GM18499 (cell line): ENCODE data around the gene SAPCD1.

Experiments used
- ATAC-seq: cut with Tn5 transposase; IDR thresholded peaks from one replicate; pipeline ENCODE4 v1.9.1; 2021; ENCODE audit warnings: moderate number of reproducible peaks; ENCODE audit not compliant: insufficient read depth, unreplicated experiment

SAPCD1 gene

GRCh38 chr6:31728767-31729514 is 33.5 kb upstream of the SAPCD1 start, which contains the start of gene DDAH2:
TSS of gene DDAH2 (minus strand) at chr6:31729299. CDS start at chr6:31729161, 138 bp downstream.
- no peak for ATAC-seq

GRCh38 chr6:31729515-31729978 is 32.9 kb upstream of the SAPCD1 start:
- ATAC-seq, result no peak

- no peak for ATAC-seq
These were observed 32.4 kb upstream of the SAPCD1 start for GRCh38 chr6:31729979-31730630.

DNA sequence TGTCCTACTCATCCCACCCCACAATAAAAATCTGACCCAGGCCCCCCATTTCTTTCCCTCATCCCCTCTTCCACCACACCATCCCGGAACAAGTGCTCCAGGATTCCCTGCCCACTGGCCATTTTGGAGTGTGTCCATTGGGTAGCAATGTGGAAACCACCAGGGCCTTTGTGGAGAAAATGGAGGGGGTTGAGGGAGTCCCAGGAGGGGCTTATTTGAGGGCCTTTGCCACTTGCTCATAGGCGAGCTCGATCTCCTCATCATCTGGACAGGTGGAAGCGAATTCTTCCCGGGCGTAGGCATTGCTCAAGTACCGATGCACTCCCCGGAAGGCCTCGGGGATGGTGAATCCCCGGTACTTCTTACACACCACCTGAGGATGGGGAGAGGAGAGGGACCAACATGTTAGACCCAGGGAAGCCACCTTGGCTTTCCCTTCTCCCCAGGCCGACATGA is 31.8 kb upstream of the SAPCD1 start:
- ATAC-seq, result no peak

- ATAC-seq, result no peak
These were observed 30.4 kb upstream of the SAPCD1 start for GRCh38 chr6:31732029-31732428.

- no peak for ATAC-seq
These were observed 28.7 kb upstream of the SAPCD1 start for GRCh38 chr6:31733734-31734133.

DNA sequence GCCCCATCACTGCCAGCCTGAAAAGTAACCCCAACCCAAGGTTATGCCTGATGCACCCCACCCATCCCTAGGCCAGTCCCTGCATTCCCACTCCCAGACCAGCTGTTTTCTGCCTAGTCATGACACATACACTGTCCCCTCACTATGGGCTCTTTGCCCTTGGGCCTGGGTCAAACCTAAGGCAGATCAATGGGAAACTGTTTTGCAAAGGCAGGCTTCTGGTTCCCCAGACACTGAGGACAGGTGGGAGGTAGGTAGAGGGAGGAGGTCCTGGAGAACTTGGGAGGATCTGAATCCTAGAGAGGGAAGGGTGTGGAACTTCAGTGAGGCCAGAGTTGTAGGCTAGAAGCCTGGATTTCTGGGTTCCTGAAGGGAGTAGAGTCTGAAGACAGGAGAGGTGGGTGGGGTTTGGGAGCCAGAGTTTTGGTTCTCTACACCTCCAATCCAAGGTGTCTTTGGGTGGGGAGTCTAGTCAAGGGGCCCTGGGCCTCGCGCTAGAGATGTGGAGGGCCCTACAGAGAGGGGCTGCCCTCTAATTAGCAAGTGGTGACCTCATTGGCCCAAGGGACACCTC is 28.1 kb upstream of the SAPCD1 start:
- ATAC-seq, result no peak

DNA sequence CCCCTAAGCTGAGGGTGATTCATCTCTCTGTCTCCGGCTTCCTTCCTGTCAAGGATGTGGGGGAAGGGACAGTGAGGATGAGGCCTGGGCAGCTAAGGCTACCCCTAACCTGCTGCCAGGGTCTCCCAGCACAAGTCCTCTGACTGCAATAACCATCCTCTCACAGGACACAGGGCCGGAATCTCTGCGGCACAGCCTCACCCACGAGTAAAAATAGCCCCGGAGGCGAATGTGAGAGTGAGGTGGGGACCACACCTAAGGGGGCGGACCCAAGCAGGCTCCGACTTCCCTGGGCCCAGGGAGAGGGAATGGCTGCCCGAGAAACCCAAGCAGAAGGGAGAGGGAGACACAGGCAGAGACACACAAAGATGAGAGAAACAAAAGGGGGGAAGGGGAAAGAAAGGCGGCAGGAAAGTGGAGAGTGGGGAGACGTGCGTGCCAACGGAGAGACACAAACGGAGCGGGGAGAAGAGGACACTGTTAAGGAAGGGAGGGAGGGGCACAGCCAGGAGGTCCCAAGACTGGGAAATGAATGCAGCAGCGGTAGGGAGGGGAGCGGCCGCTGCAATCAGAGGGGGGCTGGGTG is 27.5 kb upstream of the SAPCD1 start:
- no peak for ATAC-seq

GRCh38 chr6:31736021-31736767 is 26.3 kb upstream of the SAPCD1 start, which contains the start of gene CLIC1:
TSS of gene CLIC1 (minus strand) at chr6:31736530. CDS start at chr6:31736300, 230 bp downstream.
- ATAC-seq, result no peak

GRCh38 chr6:31736768-31737314 is 25.6 kb upstream of the SAPCD1 start:
- no peak for ATAC-seq

DNA sequence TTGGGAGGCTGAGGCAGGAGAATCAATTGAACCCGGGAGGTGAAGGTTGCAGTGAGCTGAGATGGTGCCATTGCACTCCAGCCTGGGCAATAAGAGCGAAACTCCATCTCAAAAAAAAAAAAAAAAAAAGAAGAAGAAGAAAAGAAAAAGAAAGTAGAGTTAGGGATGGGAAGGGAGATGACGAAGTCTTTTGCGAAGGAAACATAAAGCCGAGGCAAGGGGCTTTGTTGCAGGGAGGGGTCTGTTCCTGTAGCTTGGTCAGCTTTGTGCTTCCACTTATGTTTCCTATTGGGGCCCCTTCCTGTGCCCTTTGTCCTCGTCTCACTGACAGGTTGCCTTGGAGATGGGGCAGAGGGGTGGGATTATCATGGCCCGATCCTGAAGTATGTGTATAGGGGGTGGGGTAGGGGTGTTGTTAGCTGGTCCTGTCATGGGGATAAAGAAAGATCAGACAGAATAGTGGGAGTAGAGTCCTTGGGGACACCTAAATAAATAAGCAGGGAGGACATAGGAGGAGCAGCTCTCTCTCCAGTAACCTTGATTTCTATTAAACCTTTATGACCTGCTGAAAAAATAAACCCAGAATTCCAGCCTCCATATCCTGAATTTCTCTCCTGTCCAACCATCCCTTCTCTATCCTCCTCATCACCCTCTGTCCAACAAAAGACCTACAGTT is 25.0 kb upstream of the SAPCD1 start:
- ATAC-seq, result no peak

DNA sequence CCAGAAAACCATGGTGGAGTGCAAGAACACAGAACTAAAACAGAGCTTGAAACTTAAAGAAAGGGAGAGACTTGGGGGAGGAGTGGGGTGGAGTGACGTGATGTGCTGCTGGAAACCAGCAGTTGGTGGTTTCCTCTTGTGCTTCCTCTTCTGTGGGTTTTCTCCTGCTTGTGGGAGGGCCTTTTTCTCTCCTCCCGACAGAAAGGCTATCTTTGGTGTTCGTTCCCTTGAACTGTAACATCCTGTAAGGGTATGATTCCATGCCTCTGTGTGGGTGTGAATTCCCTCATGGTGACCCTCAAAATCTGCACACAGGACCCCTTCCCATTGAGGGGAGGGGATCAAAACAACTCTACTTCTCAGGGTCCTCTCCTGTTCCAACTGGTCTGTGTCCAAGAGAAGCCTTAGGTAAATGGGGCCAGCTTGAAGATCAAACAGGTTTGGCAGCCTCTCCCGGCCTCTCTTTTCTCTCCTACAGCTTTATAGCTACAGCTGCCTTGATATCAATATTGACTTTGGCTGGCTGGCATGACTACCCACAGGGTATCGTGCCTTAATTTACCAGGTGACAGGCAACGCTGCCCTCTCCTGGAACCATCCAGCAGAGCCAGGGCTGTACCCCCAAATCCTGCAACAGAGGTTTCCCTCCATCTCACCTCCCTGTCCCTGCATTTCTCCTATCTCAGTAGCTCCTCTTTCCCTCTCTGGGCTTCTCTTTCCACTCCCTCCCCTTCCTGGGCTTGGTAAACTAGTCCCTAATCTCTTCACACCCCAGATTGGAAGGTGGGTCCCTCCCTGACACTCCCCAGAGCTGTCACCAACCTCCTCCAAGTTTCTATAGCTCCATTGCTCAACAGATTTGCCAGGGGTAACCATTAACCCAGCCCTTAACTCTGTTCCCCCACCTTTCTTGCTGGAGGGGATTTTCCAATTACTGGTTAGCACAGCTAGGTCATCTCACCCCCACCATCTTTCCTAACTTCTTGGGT is 24.2 kb upstream of the SAPCD1 start:
- ATAC-seq, result no peak

DNA sequence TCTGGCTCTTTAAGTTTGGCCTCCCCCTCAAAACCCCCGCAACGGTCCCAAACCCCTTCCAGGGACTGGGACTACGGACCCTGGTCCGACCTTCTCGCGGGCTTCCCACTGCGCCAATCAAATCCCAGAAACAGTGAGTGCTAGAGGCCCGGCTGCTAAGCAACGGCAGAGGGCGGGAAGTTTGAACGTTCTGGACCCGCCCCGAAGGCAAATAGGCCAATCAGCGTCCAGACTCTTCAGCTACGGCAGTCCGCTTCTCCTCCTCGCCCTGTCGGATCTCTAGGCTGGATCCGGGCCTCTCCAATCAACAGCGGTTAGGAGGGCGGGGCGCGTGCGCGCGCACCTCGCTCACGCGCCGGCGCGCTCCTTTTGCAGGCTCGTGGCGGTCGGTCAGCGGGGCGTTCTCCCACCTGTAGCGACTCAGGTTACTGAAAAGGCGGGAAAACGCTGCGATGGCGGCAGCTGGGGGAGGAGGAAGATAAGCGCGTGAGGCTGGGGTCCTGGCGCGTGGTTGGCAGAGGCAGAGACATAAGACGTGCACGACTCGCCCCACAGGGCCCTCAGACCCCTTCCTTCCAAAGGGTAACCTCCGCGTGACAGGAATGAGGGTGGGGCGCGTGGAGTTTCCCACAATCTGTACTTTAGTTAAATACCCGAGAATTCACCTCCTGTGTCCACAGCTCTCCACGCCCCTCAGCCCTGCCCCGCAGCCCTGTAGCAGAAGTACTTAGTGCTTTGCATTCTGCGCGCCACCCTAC is 22.6 kb upstream of the SAPCD1 start, which contains the start of gene MSH5:
MSH5 (plus strand) TSS at position 367 of the 758 bp plus-strand sequence. CDS start 462 bp downstream, outside the sequence.
- peak; percentile 50 for ATAC-seq

GRCh38 chr6:31740397-31741223 is 21.8 kb upstream of the SAPCD1 start:
- ATAC-seq, result no peak

- no peak for ATAC-seq
These were observed 20.6 kb upstream of the SAPCD1 start for GRCh38 chr6:31741815-31742214.

- no peak for ATAC-seq
These were observed 19.6 kb upstream of the SAPCD1 start for GRCh38 chr6:31742894-31743293.
